Cardiac septum (tissue), 1 donor: ENCODE data around the gene CNOT4. TPM values are rescaled to one million over a fixed set of nuclear protein-coding genes. Genes with fewer than 3 reads are reported as not detected.

Source experiments
- DNase-seq: peaks from one replicate; pipeline ENCODE4 v3.0.0-alpha.2; 2020; ENCODE audit warnings: low spot score
- intact Hi-C: fragments of 100-400 bp; cut with DNase I; formaldehyde crosslinking; loops from one replicate; pipeline ENCODE4 v1.14.0; 2022
- total RNA-seq: library from RNA; stranded (reverse); fragmentation: NEBNext Ultra II Directional; extraction: Animal tissue kit (Norgen Biotek cat#: 25700); gene quantifications from one replicate; pipeline ENCODE4 v1.2.1, GENCODE V29; 2021
- donor health status: DM: no; HTN: no; CAD: no.

Gene CNOT4
- total RNA-seq, 1 donor from 2014 or later: 26.5 TPM

DNA sequence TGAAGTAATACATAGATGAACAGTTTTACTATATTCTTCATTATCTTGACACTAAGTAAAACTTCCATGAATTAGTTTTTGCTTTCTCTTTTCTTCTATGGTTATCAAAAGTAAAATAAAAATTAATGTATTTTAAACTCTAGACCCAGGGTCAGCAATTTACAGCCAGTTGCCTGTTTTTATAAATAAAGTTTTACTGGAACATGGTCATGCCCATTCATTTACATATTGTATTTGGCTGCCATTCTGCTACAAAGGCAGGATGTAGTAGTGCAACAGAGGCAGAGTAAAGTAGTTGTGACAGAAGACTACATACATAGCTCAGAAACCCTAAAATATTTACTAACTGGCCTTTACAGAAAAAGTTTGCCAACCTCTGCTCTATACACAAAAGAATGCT is 98.8 kb downstream of the CNOT4 start:
- intact Hi-C loops: loop anchor here (10.0 kb wide), 1 partner anchor 144 kb away; the partner anchor contains the start of gene NUP205
- DNase-seq: no peak

DNA sequence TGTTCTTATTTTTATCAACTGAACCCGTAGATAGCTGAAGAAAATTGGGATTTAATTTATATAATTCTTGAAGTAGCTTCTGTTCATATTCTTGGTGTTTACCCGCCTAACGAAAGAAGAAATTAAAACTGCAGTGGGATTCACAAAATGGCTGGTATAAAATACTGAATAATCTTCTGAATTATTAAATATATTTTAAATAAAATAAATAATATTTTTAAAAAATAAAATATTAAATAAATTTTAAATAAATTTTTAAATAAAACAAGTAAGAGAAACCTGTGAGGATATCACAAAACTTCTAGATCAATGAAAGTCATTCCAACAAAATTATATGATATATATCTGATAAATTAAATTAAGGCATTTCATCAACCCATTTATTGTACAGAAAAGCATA is 99.4 kb downstream of the CNOT4 start:
- DNase-seq: no peak
- intact Hi-C loops: loop anchor here (10.0 kb wide), 1 partner anchor 144 kb away; the partner anchor contains the start of gene NUP205

DNA sequence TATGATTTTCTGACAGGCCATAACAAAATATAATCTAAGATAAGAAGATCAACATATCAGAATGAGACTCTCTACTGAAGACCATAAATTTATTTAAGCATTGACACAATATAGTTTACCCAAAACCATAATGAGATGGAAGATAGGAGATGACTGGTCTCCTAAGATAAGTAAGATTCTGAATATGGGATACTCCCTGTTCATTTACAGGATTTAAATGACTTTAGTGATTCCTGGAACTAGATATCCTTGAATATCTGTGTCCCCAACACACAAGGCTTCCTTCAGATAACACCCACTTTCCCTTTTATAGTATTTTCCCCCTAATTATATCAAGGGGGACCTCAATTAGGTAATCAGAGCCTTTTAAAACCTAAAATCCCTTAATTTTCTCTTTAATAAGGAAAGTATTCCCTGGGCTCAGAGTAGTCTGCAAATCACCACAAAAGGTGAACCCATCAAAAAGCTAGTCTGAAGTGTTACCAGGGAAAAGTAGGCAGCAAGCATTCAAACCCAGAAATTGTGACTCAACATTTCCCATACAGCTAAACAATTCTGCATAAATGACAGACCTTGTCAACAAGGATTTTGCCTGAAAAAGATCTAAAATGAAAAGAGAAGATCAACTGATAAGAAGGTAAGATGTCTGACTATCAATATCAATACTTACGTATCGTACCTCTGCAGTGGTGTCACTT is 99.9 kb downstream of the CNOT4 start:
- intact Hi-C loops: loop anchor here (10.0 kb wide), 1 partner anchor 145 kb away; the partner anchor contains the start of gene NUP205
- DNase-seq: no peak

DNA sequence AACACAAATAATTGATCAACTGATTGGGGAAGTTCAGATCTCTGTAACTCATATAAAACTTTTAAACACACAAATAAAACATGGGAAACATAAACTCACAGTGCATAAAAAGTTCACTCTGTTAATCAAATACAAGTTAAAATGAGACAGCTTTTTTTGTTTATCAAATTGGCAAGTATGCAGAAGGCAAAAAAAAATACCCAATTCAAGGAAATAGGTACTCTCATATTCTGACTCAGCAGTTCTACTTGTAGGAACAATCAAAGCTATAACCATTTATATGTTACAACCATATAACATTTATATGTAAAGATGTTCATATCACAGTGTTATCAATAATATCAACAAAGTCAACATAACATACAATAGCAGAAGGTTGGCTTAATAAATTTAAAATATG is 102.0 kb downstream of the CNOT4 start:
- intact Hi-C loops: no loop called here

DNA sequence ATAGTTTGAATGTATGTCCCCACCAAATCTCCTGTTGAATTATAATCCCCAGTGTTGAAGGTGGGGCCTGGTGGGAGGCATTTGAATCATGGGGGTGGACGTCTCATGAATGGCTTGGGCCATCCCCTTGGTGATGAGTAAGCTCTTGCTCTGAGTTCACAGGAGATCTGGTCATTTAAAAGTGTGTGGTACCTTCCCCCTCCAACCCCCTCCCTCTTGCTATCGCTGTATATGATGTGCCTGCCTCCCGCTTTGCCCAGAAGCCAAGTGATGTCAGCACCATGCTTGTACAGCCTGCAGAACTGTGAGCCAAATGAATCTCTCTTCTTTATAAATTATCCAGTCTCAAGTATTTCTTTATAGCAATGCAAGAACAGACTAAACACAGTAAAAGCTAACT is 103.0 kb downstream of the CNOT4 start:
- no peak for DNase-seq
- intact Hi-C loops: no loop called here

More for the DNA sequence above, 102.0 kb downstream of the CNOT4 start:
- no peak for DNase-seq

DNA sequence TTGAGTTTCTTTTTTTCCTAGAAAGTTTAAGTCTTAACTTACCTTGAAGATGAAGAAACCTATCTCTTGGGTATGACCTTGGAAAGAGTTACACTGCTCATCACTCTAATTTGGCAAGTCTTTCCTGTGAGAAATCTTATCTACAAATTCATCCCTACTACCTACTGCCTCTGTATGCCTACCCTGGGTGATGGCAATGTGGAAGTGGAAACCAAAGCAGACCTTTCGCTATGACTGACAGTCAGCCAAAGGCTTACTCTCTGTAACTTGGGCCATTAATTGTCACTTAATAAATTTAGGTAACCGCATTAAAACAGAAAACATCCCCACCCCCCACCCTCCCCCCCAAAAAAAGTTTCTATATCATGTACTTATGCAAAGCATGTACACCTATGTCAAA is 103.9 kb downstream of the CNOT4 start:
- no peak for DNase-seq
- intact Hi-C loops: no loop called here

DNA sequence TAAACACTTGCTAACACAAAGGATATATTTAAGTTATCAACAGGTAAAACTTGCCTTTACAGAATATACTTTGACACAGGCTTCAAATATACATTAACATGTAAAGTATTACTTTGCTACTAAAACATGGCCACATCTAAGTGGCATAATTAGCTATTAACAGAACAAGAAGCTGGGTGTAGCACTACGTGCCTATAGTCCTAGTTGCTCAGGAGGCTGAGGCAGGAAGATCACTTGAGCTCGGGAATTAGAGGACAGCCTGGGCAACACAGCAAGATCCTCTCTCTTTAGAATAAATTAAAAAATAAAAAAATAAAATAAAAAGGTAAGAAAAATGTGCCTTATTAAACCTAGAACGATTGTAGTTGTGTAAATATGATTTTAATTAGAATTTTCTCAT is 106.6 kb downstream of the CNOT4 start:
- intact Hi-C loops: no loop called here

DNA sequence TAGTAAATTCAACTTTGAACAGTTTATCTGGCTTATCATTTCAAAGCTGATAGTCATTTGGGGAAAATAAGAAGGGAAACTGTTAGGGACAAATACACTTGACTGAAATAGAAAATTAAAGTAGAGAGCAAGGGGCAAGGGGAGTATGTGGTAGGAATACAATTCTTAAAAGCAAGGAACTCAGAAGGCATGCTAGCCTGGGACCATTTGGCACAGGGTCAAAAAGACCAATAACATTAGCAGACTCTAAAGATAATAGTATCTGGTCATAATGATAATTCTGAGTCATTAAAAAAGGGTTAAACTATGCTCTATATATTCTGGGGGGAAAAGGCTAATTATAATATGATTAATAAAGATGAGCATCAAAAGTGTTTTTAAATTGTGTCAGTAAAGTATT is 112.2 kb downstream of the CNOT4 start:
- intact Hi-C loops: no loop called here
- DNase-seq: no peak

More for the DNA sequence above, 106.6 kb downstream of the CNOT4 start:
- DNase-seq: no peak

DNA sequence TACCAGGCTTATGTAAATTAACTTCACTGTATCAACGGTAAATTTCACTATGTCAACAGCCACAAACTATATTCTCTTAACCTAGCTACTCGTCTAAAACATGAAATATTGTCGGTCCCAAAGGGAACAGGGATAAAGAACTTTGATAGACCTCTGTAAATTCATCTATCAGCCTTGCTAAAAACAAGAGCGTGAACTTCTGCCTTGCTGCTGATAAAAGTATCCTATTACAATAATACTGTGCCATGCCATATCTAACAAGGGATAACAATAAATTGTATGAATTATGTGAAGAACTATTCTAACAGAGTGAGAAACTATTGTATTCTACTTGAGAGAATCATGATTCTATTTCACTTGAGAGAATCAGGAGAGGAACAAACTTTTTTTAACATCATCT is 117.2 kb downstream of the CNOT4 start:
- DNase-seq: no peak
- intact Hi-C loops: no loop called here

DNA sequence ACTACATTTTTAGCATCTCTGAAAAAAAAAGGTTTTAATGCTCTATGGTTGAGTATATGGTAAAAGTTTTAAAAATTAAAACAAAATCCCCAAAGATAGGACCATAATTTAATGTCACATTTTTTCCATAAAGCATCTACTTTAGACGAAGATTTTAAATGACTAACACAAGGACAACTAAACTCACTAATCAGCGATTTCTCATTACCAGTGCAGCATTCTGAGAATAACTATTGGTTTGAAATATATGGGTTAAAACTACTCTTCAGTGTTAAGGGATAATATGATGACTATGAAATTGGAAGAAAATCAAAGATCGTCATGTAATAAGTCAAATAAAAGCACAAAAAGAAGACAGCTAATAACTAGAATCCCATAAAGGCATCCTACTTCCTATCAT is 118.4 kb downstream of the CNOT4 start:
- intact Hi-C loops: no loop called here
- DNase-seq: no peak

DNA sequence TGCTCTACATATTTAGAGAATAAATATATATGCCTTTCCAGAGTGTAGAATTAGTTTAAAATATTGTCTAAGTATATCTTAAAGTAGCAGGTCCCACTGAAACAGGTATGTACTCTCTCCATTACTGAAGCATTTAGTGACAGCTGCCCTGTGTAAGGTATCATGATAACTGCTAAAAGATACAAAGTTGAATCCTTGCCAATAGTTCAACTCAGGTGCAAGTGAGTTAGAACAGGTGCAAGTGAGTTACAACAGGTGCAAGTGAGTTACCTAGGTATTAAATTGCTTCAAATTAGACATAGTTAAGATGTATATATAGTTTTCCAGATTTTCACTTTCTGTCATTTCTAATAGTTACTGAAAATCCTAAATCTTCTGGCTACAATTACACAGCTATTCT is 119.1 kb downstream of the CNOT4 start:
- intact Hi-C loops: no loop called here

DNA sequence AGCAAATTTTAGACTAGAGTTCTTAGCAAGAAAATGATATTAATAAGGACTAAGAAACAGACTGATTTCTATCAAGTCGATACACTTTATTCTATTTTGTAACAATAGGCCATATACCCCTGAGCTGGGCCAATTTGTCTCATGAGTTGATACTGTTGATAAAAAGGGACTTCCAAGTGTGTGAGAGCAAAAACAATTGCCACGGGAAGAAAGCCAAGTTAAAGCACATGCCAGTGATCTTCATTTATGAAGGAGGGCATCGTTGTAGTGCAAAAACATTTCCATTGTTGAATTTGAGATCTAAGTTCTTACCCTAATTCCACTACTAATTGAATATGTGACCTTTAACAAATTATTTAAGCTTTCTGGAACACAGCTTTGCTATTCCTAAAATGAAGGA is 119.9 kb downstream of the CNOT4 start:
- DNase-seq: no peak
- intact Hi-C loops: no loop called here

More for the DNA sequence above, 119.1 kb downstream of the CNOT4 start:
- DNase-seq: no peak

DNA sequence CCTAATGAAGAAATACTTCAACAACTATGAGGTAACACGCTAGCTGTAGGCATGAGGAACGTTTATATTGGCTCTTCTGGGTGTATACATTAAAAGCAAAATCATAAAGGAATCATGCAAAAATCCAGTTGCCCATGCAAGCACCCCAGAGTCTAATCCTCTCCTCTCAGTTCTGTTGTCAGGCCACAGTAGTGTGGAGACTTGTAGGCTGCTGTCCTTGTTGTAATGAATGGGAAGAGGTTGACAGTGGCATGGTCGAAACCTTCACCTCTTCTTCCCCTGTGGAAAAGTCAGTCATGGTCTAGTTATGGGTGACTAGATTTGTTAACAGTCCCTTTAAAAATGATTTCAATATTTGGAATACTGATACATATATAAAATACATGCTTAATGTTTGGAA is 121.3 kb downstream of the CNOT4 start:
- intact Hi-C loops: no loop called here

DNA sequence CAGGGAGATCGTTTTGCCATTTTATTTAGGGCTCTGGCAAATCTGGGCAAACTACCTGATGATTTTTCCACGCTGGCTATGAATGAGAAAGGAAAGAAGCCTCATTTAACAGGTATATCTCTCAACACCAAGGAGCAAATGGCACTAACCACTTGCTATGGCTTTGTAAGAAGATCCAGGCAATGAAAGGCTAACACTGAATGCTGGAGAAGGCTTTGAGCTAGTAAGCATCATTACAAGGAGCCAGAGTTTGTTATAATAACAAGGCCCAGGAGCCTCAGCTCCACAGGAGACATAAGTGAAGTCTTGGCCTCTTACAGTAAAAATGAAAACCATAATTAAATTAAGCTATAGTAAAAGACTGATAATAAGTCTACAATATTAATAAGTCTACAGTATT is 123.1 kb downstream of the CNOT4 start:
- intact Hi-C loops: no loop called here
- DNase-seq: no peak

More for the DNA sequence above, 121.3 kb downstream of the CNOT4 start:
- no peak for DNase-seq

DNA sequence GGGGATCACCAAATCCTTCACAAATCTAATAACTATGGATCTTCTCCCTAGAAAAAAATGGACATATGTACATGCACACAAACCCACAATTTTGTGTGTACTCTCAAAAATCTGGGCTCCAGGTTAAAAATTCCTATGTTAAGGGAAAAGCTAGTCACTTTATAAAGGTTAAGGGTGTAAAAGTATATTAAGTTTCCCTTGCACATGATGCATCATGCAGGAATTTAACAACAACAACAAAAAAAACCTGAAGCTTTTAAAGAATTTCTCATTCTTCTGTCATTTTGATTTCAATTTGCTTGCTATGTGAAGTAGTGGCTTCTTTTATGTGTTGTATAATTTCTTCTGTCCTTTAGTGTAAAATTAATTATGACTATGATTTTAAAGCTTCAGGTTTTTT is 123.7 kb downstream of the CNOT4 start:
- intact Hi-C loops: no loop called here
- no peak for DNase-seq

DNA sequence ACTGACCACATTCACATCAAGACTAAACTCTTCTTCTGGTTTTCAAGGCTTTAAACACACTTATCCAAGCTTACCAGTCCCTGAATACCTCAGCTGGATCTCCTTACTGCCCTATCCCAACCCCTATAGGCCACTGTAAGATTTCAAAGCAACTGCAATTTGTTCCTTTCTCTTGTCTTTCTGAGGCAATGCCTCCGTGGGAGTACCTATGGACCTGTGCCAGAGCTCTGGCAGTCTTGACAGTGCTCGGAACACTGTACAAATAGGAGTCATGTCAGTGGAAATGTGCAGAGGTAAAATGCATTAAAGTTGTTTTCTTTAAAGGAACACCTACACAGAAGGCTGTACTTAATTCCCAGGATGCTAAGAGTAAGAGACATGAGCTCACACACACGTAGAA is 124.7 kb downstream of the CNOT4 start:
- intact Hi-C loops: no loop called here
- DNase-seq: no peak

DNA sequence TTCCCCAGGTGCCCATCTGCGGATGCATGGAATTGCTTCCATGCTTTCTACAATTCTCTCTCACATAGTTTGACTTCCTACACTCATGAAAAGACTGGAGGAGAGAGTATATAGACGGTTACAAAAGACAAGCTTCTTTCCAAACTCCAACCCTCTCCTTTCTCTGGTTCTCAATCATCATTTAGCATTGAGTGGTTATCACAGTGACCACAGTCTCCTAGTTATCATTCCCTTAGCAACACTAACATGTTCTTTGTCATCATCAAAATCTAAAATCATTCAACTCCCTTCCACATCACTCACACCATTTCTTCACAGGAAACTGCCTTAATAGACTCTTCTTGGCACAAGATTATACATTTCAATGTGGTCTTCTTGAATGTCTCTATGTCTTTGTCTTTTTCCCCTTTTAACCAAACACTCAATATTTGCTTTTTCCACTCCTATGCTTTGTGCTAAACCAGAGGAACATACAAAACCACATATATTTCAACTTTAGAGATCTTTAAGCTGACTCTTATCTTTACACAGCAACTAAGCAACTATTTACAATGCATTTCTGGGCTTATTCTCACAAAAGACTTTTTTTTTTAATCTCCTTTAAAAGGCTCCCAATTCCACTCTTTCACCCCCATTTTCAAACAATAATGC is 126.3 kb downstream of the CNOT4 start:
- intact Hi-C loops: no loop called here
- no peak for DNase-seq

DNA sequence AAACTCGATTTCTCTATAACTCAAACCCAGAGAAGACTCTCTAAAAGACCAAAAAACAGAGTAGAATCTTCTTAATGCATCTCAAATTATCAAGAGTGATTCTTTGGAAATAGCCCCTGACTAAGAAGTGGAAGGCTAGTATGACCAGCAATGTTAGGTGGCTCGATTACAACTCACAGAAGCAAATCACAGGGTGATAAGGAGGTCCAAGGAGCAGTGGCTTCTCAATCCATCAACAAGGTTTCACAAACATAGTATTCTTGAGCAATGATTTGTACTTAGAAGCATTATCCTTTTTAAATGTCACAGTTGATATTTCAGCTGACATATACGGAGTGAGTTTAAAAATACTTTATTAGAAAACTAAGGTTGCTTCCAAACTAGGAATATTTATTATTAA is 127.7 kb downstream of the CNOT4 start:
- no peak for DNase-seq
- intact Hi-C loops: no loop called here

DNA sequence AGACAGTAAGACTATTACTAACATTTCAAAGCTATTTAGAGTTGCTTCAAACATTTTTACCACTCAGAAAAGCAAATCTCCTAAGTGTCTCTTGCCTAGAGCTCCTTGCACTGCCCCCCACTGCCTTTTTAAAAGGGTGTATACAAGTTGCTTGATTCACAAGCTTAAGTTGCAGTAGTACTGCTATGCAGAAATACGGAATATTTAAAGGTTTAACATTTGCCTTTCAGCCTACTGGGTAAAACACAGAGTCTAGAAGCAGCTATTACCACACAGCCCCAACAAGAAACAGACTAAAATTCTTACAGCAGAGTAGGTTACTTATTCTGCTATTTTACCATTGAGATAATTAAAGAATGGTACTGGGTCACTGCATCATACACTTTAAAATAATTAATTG is 128.5 kb downstream of the CNOT4 start:
- intact Hi-C loops: no loop called here
- DNase-seq: no peak

DNA sequence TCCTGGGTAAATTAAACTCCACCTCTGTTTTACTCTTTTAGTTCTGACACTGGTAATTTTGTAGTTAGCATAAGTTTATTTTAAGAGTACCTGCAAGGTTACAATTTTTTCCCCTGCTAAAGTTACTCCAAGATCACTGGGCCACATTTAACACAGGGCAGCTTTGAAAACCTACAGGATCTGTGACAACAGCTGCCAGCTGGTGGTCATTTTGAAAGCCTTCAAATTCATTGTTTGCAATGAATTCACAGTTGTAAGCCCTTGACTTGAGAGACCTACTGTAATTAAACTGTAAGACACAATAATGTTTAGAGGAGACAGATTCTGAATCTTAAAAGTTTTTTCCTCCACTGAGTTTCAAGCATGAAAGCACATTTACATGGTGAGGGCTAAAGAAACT is 129.6 kb downstream of the CNOT4 start:
- no peak for DNase-seq
- intact Hi-C loops: no loop called here

DNA sequence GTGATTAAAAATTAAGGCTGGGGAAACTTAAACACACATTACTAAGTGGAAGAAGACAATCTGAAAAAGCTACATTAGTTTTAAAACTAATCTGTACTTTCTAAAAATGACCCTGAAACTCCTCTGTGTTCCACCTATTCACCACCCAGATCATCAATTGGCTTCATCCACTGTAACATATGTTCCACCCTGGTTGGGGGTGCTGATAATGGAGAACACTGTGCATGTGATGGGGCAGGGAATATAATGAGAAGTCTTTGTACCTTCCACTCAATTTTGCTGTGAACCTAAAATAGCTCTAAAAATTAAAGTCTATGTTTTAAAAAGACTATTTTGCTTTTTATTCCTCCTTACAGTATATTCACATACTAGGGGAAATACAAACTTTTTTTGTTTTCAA is 132.7 kb downstream of the CNOT4 start:
- no peak for DNase-seq
- intact Hi-C loops: no loop called here
